GM12891 (cell line): ENCODE data around the gene MED13L.

Experiments
- POLR2A ChIP-seq: IDR thresholded peaks from 2 replicates; pipeline ENCODE4 v1.6.1; 2011; ENCODE audit warnings: low read depth, low read length, control low read depth
- POLR2AphosphoS5 ChIP-seq: IDR thresholded peaks from 2 replicates; pipeline ENCODE4 v1.6.1; 2011; ENCODE audit warnings: low read depth, low read length, control low read depth
- SPI1 ChIP-seq: IDR thresholded peaks from 2 replicates; pipeline ENCODE4 v1.6.1; 2011; ENCODE audit warnings: low read depth, low read length, control low read depth
- TAF1 ChIP-seq: IDR thresholded peaks from 2 replicates; pipeline ENCODE4 v1.6.1; 2011; ENCODE audit warnings: low read depth, low read length, control low read depth

DNA sequence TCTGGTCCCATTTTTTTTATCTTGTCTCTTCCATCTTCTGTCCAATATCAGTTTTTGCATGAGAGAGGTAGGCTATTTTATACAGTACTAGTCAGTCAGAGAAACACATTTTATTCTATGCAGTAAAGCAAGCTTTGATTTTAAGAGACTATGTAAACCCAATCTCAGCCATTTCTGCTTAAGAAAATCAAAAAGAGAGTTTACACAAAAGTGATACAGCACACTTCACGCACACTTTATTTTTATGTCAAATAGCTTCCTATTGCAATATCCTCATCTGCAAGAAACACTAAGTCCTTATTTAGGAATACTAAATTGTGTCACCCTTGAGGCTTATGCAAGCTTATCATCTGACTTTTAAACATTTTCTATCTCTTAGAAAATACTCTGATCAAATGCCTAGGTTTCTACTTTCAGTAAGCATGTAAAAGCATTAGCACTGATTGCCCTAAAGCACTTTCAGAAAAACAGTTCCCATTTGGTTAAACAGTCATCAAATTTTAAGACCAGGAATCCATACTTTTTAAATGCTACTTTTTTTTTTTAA, 78.3 kb downstream of the MED13L start:
- TF ChIP-seq POLR2AphosphoS5 (no peak), POLR2A (no peak), TAF1 (no peak), SPI1 (no peak)
